ENCODE data around the gene POU2F3.

Gene POU2F3

DNA sequence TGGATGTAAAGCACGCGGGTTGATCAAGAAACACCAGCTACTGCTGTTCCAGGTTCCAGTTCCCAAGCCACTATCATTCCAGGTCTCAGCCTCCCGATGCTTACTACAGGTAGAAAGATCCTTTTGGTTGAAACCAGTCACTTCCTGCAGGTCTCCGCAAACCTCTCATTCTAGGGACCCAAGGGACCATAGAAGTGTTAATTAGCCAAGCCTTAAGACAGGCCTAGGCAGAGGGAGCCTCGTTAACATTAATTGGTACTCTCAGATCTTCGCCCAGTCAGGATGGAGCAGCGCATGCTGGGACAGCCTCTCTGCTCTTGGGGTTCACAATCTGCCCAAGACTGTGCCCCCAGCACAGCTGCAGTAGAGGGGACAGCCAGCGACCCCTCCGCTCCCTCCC is 40.3 kb upstream of the POU2F3 start:
- no peak for TF ChIP-seq MAX (IDR thresholded peaks at IDR 0.05; ENCODE audit: low read depth, low read length)
- no peak for TF ChIP-seq POLR2A (IDR thresholded peaks at IDR 0.05; ENCODE audit: extremely low read depth, insufficient read length)
- TF ChIP-seq MYC (IDR thresholded peaks at IDR 0.05; ENCODE audit: low read depth, low read length): no peak
- TF ChIP-seq, protein P1, sequence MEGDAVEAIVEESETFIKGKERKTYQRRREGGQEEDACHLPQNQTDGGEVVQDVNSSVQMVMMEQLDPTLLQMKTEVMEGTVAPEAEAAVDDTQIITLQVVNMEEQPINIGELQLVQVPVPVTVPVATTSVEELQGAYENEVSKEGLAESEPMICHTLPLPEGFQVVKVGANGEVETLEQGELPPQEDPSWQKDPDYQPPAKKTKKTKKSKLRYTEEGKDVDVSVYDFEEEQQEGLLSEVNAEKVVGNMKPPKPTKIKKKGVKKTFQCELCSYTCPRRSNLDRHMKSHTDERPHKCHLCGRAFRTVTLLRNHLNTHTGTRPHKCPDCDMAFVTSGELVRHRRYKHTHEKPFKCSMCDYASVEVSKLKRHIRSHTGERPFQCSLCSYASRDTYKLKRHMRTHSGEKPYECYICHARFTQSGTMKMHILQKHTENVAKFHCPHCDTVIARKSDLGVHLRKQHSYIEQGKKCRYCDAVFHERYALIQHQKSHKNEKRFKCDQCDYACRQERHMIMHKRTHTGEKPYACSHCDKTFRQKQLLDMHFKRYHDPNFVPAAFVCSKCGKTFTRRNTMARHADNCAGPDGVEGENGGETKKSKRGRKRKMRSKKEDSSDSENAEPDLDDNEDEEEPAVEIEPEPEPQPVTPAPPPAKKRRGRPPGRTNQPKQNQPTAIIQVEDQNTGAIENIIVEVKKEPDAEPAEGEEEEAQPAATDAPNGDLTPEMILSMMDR (IDR thresholded peaks at IDR 0.05; ENCODE audit: low read depth, low read length): no peak
- DNase-seq (ENCODE audit: low read depth): no peak
- no peak overlapping the region for H3K4me3 ChIP-seq (ENCODE audit: low read depth, low read length)

GRCh38 chr11:120200677-120201076 is 39.3 kb upstream of the POU2F3 start:
- no peak for DNase-seq (ENCODE audit: low read depth)
- TF ChIP-seq MYC (IDR thresholded peaks at IDR 0.05; ENCODE audit: low read depth, low read length) (no peak), MAX (IDR thresholded peaks at IDR 0.05; ENCODE audit: low read depth, low read length) (no peak), POLR2A (IDR thresholded peaks at IDR 0.05; ENCODE audit: extremely low read depth, insufficient read length) (no peak)
- TF ChIP-seq, protein P1 (IDR thresholded peaks at IDR 0.05; ENCODE audit: low read depth, low read length): no peak
- H3K4me3 ChIP-seq (ENCODE audit: low read depth, low read length): no peak overlapping the region

GRCh38 chr11:120201653-120202052 is 38.3 kb upstream of the POU2F3 start:
- no peak overlapping the region for H3K4me3 ChIP-seq (ENCODE audit: low read depth, low read length)
- DNase-seq (ENCODE audit: low read depth): no peak
- TF ChIP-seq, protein P1 (IDR thresholded peaks at IDR 0.05; ENCODE audit: low read depth, low read length): no peak
- TF ChIP-seq POLR2A (IDR thresholded peaks at IDR 0.05; ENCODE audit: extremely low read depth, insufficient read length) (no peak), MAX (IDR thresholded peaks at IDR 0.05; ENCODE audit: low read depth, low read length) (no peak), MYC (IDR thresholded peaks at IDR 0.05; ENCODE audit: low read depth, low read length) (no peak)

- no peak for DNase-seq (ENCODE audit: low read depth)
- TF ChIP-seq MAX (IDR thresholded peaks at IDR 0.05; ENCODE audit: low read depth, low read length) (no peak), POLR2A (IDR thresholded peaks at IDR 0.05; ENCODE audit: extremely low read depth, insufficient read length) (no peak), MYC (IDR thresholded peaks at IDR 0.05; ENCODE audit: low read depth, low read length) (no peak)
- TF ChIP-seq, protein P1 (IDR thresholded peaks at IDR 0.05; ENCODE audit: low read depth, low read length): no peak
- no peak overlapping the region for H3K4me3 ChIP-seq (ENCODE audit: low read depth, low read length)
Measured at GRCh38 chr11:120203626-120204025, 36.3 kb upstream of the POU2F3 start.

- H3K4me3 ChIP-seq (ENCODE audit: low read depth, low read length): no peak overlapping the region
- peak; percentile 72 for DNase-seq (ENCODE audit: low read depth)
- TF ChIP-seq MYC (IDR thresholded peaks at IDR 0.05; ENCODE audit: low read depth, low read length) (no peak), MAX (IDR thresholded peaks at IDR 0.05; ENCODE audit: low read depth, low read length) (no peak; the same call in 1 of the 2 replicates), POLR2A (IDR thresholded peaks at IDR 0.05; ENCODE audit: extremely low read depth, insufficient read length) (no peak)
- TF ChIP-seq, protein P1 (IDR thresholded peaks at IDR 0.05; ENCODE audit: low read depth, low read length): no peak
Measured at GRCh38 chr11:120205596-120206161, 34.3 kb upstream of the POU2F3 start.

Measured in NB4 (cell line).